ENCODE results near the gene SCGB3A1.

SCGB3A1 gene

DNA sequence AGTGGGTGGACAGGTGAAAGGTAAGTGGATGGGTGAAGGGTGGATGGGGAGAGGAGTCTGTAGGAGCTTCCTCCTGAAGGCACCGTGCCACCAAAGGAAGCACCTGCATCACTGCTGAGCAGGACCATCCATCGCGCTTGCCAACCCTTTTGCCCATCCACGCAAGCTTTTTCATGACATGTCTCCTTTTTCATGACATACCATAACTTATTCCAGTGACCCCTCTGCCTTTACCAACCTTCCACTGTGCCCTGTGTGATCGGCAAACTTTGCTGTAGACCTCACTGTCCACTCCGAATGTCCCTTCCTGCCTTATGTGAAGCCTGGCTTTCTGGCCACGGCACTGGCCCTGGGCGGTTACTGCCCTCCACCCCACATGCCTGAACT is 44.7 kb upstream of the SCGB3A1 start:
- TF ChIP-seq, protein P1, sequence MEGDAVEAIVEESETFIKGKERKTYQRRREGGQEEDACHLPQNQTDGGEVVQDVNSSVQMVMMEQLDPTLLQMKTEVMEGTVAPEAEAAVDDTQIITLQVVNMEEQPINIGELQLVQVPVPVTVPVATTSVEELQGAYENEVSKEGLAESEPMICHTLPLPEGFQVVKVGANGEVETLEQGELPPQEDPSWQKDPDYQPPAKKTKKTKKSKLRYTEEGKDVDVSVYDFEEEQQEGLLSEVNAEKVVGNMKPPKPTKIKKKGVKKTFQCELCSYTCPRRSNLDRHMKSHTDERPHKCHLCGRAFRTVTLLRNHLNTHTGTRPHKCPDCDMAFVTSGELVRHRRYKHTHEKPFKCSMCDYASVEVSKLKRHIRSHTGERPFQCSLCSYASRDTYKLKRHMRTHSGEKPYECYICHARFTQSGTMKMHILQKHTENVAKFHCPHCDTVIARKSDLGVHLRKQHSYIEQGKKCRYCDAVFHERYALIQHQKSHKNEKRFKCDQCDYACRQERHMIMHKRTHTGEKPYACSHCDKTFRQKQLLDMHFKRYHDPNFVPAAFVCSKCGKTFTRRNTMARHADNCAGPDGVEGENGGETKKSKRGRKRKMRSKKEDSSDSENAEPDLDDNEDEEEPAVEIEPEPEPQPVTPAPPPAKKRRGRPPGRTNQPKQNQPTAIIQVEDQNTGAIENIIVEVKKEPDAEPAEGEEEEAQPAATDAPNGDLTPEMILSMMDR (IDR thresholded peaks at IDR 0.05; ENCODE audit: control insufficient read depth, insufficient read depth, low read depth, low read length, missing control alignments) = no peak
- DNase-seq (ENCODE audit: low read depth) = no peak
- no peak overlapping the region for H3K4me3 ChIP-seq (ENCODE audit: control insufficient read depth, low read depth, low read length)

- no peak for DNase-seq (ENCODE audit: low read depth)
- no peak overlapping the region for H3K4me3 ChIP-seq (ENCODE audit: control insufficient read depth, low read depth, low read length)
- TF ChIP-seq, protein P1 (IDR thresholded peaks at IDR 0.05; ENCODE audit: control insufficient read depth, insufficient read depth, low read depth, low read length, missing control alignments) = no peak
Measured at GRCh38 chr5:180633283-180634177, 42.2 kb upstream of the SCGB3A1 start.

GRCh38 chr5:180632768-180633167 is 41.5 kb upstream of the SCGB3A1 start:
- no peak for DNase-seq (ENCODE audit: low read depth)
- no peak overlapping the region for H3K4me3 ChIP-seq (ENCODE audit: control insufficient read depth, low read depth, low read length)
- TF ChIP-seq, protein P1 (IDR thresholded peaks at IDR 0.05; ENCODE audit: control insufficient read depth, insufficient read depth, low read depth, low read length, missing control alignments) = no peak

DNA sequence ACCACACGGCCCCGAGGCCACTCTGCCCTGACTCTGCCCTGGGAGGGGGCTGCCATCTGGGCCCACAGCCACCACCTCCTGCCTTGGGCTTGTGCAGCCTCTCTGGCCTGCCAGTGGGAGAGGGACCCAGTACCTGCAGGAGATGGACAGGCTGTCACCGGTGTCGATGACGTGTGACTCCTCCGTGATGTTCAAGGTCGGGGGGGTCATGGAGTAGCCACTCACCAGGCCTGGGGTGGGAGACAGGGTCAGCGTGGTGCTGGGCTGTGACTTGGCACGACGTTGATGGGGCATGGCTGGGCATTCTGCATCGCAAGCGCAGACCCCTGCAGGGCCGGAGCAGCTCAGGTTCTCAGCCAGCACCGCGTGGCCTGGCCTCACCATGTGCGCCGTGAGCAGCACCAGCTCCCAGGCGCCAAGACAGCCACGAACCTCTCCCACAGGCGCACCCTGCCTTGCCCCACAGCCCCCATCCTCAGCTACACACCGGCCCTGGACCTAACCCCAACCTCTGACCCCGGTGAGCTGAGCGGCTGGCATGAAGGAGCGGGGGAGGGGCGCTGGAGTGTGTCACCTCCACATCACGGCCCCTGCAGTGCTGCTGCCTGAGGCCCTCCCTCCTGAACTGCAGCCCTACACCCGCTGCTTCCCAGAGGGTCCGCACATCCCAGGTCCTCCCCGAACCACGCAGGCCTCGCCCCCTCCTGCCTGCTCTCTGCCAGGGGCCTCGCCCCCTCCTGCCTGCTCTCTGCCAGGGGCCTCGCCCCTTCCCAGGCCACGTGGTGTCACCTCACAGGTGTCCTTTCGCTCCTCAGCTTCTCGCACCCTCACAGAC is 40.5 kb upstream of the SCGB3A1 start:
- TF ChIP-seq, protein P1 (IDR thresholded peaks at IDR 0.05; ENCODE audit: control insufficient read depth, insufficient read depth, low read depth, low read length, missing control alignments) = no peak
- no peak overlapping the region for H3K4me3 ChIP-seq (ENCODE audit: control insufficient read depth, low read depth, low read length)
- DNase-seq (ENCODE audit: low read depth) = no peak

- no peak for DNase-seq (ENCODE audit: low read depth)
Measured at GRCh38 chr5:180630426-180630825, 39.1 kb upstream of the SCGB3A1 start.

GRCh38 chr5:180629831-180630382 is 38.6 kb upstream of the SCGB3A1 start:
- no peak for DNase-seq (ENCODE audit: low read depth)
- TF ChIP-seq, protein P1 (IDR thresholded peaks at IDR 0.05; ENCODE audit: control insufficient read depth, insufficient read depth, low read depth, low read length, missing control alignments) = no peak
- no peak overlapping the region for H3K4me3 ChIP-seq (ENCODE audit: control insufficient read depth, low read depth, low read length)

More at GRCh38 chr5:180630426-180630825, 39.1 kb upstream of the SCGB3A1 start:
- TF ChIP-seq, protein P1 (IDR thresholded peaks at IDR 0.05; ENCODE audit: control insufficient read depth, insufficient read depth, low read depth, low read length, missing control alignments) = no peak
- H3K4me3 ChIP-seq (ENCODE audit: control insufficient read depth, low read depth, low read length) = no peak overlapping the region

Measured in AG09309 (cell line).